B cell (primary cell): ENCODE results near the gene ZFYVE19.

Experiments used
- EZH2 ChIP-seq: IDR thresholded peaks from 2 replicates; pipeline ENCODE4 v1.6.1; 2012; ENCODE audit warnings: borderline replicate concordance, low read depth, mild to moderate bottlenecking, moderate library complexity, low read length; ENCODE audit not compliant: insufficient read depth, poor library complexity, severe bottlenecking
- TF ChIP-seq, protein P1 (sequence below): fragments of 200-600 bp; IDR thresholded peaks from one replicate; pipeline ENCODE4 v1.8.0; 2022; ENCODE audit warnings: antibody characterized with exemption, mild to moderate bottlenecking

- TF ChIP-seq, protein P1, sequence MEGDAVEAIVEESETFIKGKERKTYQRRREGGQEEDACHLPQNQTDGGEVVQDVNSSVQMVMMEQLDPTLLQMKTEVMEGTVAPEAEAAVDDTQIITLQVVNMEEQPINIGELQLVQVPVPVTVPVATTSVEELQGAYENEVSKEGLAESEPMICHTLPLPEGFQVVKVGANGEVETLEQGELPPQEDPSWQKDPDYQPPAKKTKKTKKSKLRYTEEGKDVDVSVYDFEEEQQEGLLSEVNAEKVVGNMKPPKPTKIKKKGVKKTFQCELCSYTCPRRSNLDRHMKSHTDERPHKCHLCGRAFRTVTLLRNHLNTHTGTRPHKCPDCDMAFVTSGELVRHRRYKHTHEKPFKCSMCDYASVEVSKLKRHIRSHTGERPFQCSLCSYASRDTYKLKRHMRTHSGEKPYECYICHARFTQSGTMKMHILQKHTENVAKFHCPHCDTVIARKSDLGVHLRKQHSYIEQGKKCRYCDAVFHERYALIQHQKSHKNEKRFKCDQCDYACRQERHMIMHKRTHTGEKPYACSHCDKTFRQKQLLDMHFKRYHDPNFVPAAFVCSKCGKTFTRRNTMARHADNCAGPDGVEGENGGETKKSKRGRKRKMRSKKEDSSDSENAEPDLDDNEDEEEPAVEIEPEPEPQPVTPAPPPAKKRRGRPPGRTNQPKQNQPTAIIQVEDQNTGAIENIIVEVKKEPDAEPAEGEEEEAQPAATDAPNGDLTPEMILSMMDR: no peak
- no peak for TF ChIP-seq EZH2
Observed at GRCh38 chr15:40785814-40786213, 21.1 kb upstream of the ZFYVE19 start.
